Heart right ventricle (tissue), 16 donors: ENCODE measurements around the gene RUSC1. TPM values are rescaled to one million over a fixed set of nuclear protein-coding genes. Genes with fewer than 3 reads are reported as not detected.

Experiments
- ATAC-seq, 8 donors: fragments of 200-7000 bp; cut with Tn5 transposase; one replicate each; pipeline ENCODE4 v1.9.1; 2020; ENCODE audit warnings: mild to moderate bottlenecking in 8 of 8, moderate library complexity in 8 of 8, moderate number of reproducible peaks in 1 of 8
- DNase-seq, 2 donors: peaks; one replicate each; pipeline ENCODE4 v3.0.0-alpha.2; 2020
- H3K27ac ChIP-seq, 10 donors: fragments of 200-600 bp; sonication (generic) in 2 of 10; one replicate each; pipeline versions ENCODE4 v1.5.0 to v1.8.0; 2020 to 2022; ENCODE audit warnings: mild to moderate bottlenecking in 3 of 10
- H3K27me3 ChIP-seq, 7 donors: fragments of 200-600 bp; one replicate each; pipeline ENCODE4 v1.8.0; 2021 to 2022; ENCODE audit warnings: mild to moderate bottlenecking in 2 of 7
- H3K36me3 ChIP-seq, 9 donors: fragments of 200-600 bp; sonication (generic) in 1 of 9; one replicate each; pipeline versions ENCODE4 v1.5.0 to v1.8.0; 2020 to 2022; ENCODE audit warnings: mild to moderate bottlenecking in 2 of 9
- H3K4me1 ChIP-seq, 9 donors: fragments of 200-600 bp; sonication (generic) in 1 of 9; one replicate each; pipeline versions ENCODE4 v1.5.0 to v1.8.0; 2020 to 2022; ENCODE audit warnings: mild to moderate bottlenecking in 4 of 9
- H3K4me3 ChIP-seq, 10 donors: fragments of 200-600 bp; sonication (generic) in 2 of 10; one replicate each; pipeline versions ENCODE4 v1.5.0 to v1.8.0; 2020 to 2022; ENCODE audit warnings: mild to moderate bottlenecking in 7 of 10, moderate library complexity in 2 of 10
- H3K9me3 ChIP-seq, 11 donors: fragments of 200-600 bp in 10 of 11; sonication (generic) in 2 of 11; one replicate each; pipeline versions ENCODE4 v1.5.0 to v1.8.0; 2013 to 2022; ENCODE audit warnings: mild to moderate bottlenecking in 2 of 11, control low read depth in 1 of 11, moderate library complexity in 1 of 11
- CTCF ChIP-seq, 9 donors: fragments of 200-600 bp; sonication (generic) in 2 of 9; IDR thresholded peaks; one replicate each; pipeline versions ENCODE4 v1.5.0 to v1.8.0; 2021 to 2022; ENCODE audit warnings: antibody characterized with exemption in 9 of 9, mild to moderate bottlenecking in 5 of 9, moderate library complexity in 1 of 9
- WGBS, 2 donors: extraction: QIAGEN DNeasy Blood & Tissue Kit; methylation state at CpG; one replicate each; pipeline ENCODE4 v1.1.7; 2013; ENCODE audit warnings: inconsistent platforms in 1 of 2; 5-methylcytosine and 5-hydroxymethylcytosine counted together
- intact Hi-C, 10 donors: fragments of 100-400 bp; cut with DNase I; formaldehyde crosslinking; loops; one replicate each; pipeline versions ENCODE4 v1.11.1 to v1.14.2; 2022
- polyA plus RNA-seq, 2 donors: library from polyadenylated mRNA; stranded (reverse); fragments of 200-250 nt; gene quantifications; one replicate each; pipeline ENCODE4 v1.2.3, GENCODE V29; 2013
- total RNA-seq, 10 donors: library from RNA; stranded (reverse); fragmentation: NEBNext Ultra II Directional in 3 of 10; extraction: Animal tissue kit (Norgen Biotek cat#: 25700) in 3 of 10; gene quantifications; one replicate each; pipeline versions ENCODE4 v1.2.1 to v1.2.4, GENCODE V29; 2021 to 2023
- donor health status: Arrhythmogenic right ventricular cardiomyopathy.
- donor health status: ischemic (EF 13 %, LVEDD 7.1; RV severe dilation, severe dysfunction).
- donor health status: healthy with polysubstance abuse.
- donor health status: DM: no; HTN: yes; CAD: no.
- donor health status: DM: no; HTN: no; CAD: no.
- donor health status: ischemic (EF 25% LVEDD 6.9; RV normal size, moderate dysfunction).
- donor health status: ischemic (EF 25% LVEDD 5.7; RV mildly dilated, moderate dysfunction).
- donor health status: healthy.
- donor health status: DM: yes; HTN: yes; CAD: no.
- donor health status: Ischemic cardiomyopathy.
- donor health status: ischemic (EF 35%, LVEDD 5.7; RV mildly dilated, moderate dysfunction).
- donor health status: nonischemic (EF 11% LVEDD 7.7; RV severe dilation, severe dysfunction).
- donor health status: DM: yes; HTN: yes; CAD: no.
- donor health status: PGD.
- donor health status: ischemic (EF 29% LVEDD 5.4; RV normal size, mild dysfunction).
- donor health status: nonischemic (EF 23%, LVEDD 6.1; RV moderate dilation, normal function).

Gene RUSC1
- total and polyA plus RNA-seq, 12 donors, result 11.4 to 26.4 (median 16.2) TPM

GRCh38 chr1:155297384-155297783 is 23.3 kb upstream of the RUSC1 start:
- 67 to 72% methylated on average over 7 of the region's 7 CpGs for WGBS, 2 donors

GRCh38 chr1:155300024-155300423 is 20.7 kb upstream of the RUSC1 start:
- Histone ChIP-seq H3K9me3 (no peaks in the 10 kb centered on the region), H3K4me3 (no peak overlapping the region), H3K27ac (no peak overlapping the region), H3K27me3 (peaks cover 2 to 29% (median 20%) of the 10 kb centered on the region in 7 donors), H3K4me1 (peaks cover 2 to 8% (median 5%) of the 10 kb centered on the region in 9 donors), H3K36me3 (no peaks in the 10 kb centered on the region)
- no peak for DNase-seq
- intact Hi-C loops, result no loop called here
- no peak for ATAC-seq
- no peak for TF ChIP-seq CTCF (IDR thresholded peaks at IDR 0.05)
- WGBS, 2 donors, result 95% methylated on average over 8 of the region's 8 CpGs

More at GRCh38 chr1:155297384-155297783, 23.3 kb upstream of the RUSC1 start:
- Histone ChIP-seq H3K9me3 (no peaks in the 10 kb centered on the region), H3K27me3 (peaks cover 9 to 47% (median 32%) of the 10 kb centered on the region in 7 donors), H3K4me3 (no peak overlapping the region), H3K27ac (no peak overlapping the region), H3K4me1 (peaks cover 2 to 14% (median 6%) of the 10 kb centered on the region in 9 donors), H3K36me3 (no peaks in the 10 kb centered on the region)
- intact Hi-C loops, result no loop called here
- ATAC-seq, result no peak
- no peak for TF ChIP-seq CTCF (IDR thresholded peaks at IDR 0.05)
- no peak for DNase-seq

GRCh38 chr1:155300553-155301329 is 20.0 kb upstream of the RUSC1 start:
- no peak overlapping the region for H3K27ac ChIP-seq

GRCh38 chr1:155301342-155301841 is 19.3 kb upstream of the RUSC1 start, which contains the start of gene PKLR:
Gene PKLR, minus strand, starts transcription at chr1:155301438. Its CDS starts 43 bp downstream, at chr1:155301395.
- intact Hi-C loops, result no loop called here
- H3K27ac ChIP-seq, result no peak within 1 kb of the TSS
- no peaks in the 10 kb centered on the region for H3K36me3 ChIP-seq
- WGBS, 2 donors, result 79 to 84% methylated on average over 5 of the region's 5 CpGs
- H3K4me1 ChIP-seq, result no peaks in the 10 kb centered on the region
- DNase-seq (no peak), ATAC-seq (no peak)
- H3K4me3 ChIP-seq, result no peak within 1 kb of the TSS
- H3K9me3 ChIP-seq, result no peaks in the 10 kb centered on the region
- no peak for TF ChIP-seq CTCF (IDR thresholded peaks at IDR 0.05)
- H3K27me3 ChIP-seq, result peaks cover 0 to 16% (median 6%) of the 10 kb centered on the region in 7 donors

More at GRCh38 chr1:155300553-155301329, 20.0 kb upstream of the RUSC1 start:
- Histone ChIP-seq H3K4me3 (no peak overlapping the region), H3K9me3 (no peaks in the 10 kb centered on the region), H3K27me3 (peaks cover 0 to 22% (median 12%) of the 10 kb centered on the region in 7 donors), H3K36me3 (no peaks in the 10 kb centered on the region), H3K4me1 (peaks cover 0 to under 1% (median 0%) of the 10 kb centered on the region in 9 donors)
- no peak for TF ChIP-seq CTCF (IDR thresholded peaks at IDR 0.05)
- intact Hi-C loops, result no loop called here
- peak in 1 of 8 donors; percentile 19 for ATAC-seq
- DNase-seq, result no peak
- 86 to 88% methylated on average over 9 of the region's 9 CpGs for WGBS, 2 donors
